ENCODE data around the gene PGS1.
A peak's percentile ranks its signal among the peaks of the same experiment; 100 is the strongest.
"Not testable (repeated sequence)": the region's sequence is repeated elsewhere in the genome, so short reads cannot be mapped to it uniquely, and the experiment has no call there.

PGS1 gene

DNA sequence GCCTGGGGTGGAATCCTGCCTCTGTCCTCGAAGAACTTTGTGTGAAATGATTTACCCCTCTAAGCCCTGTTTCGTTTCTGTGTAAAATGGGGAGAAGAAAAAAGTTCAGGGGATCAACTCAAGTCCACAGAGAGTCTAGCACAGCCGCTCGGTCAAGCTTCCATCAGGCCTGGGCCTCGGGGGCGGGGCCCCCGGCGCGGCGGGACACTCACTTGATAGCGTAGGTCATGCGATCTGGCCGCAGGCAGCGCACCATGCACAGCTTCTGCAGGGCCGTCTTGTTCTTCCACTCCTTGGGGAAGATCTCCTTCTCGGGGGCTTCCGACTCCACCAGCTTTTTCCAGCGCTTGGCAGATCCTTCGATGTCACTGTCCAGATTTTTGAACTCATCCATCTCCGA lies 65.9 kb downstream of the PGS1 start:
- no peak for DNase-seq

DNA sequence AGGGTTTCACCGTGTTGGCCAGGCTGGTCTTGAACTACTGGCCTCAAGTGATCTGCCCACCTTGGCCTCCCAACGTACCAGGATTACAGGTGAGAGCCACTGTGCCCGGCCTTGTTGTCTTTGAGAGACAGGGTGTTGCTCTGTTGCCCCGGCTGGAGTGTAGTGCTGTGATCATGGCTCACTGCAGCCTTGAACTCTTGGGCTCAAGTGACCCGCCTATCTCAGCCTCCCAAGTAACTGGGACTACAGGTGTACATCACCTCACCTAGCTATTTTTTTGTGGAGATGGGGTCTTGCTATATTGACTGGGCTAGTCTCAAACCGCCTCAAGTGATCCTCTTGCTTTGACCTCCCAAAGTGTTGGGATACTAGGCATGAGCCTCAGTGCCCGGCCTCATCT lies 68.4 kb downstream of the PGS1 start:
- DNase-seq: no peak

DNA sequence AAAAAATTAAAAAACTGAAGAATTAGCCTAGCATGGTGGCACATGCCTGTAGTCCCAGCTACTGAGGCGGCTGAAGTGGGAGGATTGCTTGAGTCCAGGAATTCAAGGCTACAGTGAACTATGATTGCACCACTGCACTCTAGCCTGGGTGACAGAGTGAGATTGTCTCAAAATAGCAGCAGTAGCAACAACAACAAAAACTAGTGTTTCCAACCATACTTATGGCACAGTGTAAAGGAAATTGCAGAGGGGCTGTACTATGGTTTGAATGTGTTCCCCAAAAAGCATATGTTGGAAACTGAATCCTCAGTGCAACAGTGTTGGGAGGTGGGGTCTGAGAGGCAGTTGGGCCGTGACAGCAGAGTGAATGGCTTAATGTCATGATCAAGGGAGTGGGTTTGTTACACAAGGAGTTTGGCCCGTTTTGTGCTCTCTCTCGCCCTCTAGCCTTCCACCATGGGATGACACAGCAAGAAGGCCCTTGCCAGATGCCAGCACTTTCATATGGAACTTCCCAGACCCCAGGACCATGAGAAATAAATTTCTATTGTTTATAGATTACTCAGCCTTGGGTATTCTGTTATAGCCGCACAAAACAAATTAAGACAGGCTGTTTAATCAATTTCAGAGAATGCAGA lies 70.0 kb downstream of the PGS1 start:
- no peak for DNase-seq

- DNase-seq: no peak
These were observed 71.6 kb downstream of the PGS1 start for GRCh38 chr17:78449983-78450595.

- no peak for DNase-seq
These were observed 72.4 kb downstream of the PGS1 start for GRCh38 chr17:78450696-78451345.

GRCh38 chr17:78451753-78452152 lies 73.3 kb downstream of the PGS1 start:
- DNase-seq: no peak

- no peak for DNase-seq
These were observed 75.9 kb downstream of the PGS1 start for GRCh38 chr17:78454346-78454745.

DNA sequence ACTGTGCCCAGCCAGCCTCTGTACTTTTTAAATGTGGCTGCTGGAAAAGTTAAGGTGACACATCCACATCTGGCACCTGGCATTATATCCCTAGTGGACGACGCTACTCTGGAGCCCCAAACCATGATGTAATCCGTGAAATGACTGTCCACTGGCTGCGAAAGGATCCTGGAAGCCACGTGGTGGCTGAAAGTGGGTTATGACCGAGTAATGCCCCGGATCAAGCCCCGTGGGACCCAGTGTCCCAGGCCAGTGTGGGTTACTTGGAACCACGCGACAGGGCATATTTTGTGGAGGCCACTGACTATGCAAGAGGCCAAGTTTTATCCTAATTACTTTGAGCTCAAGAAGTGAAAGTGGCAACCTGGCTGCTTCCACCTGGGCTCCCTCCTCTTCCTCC lies 79.6 kb downstream of the PGS1 start:
- peak in 6 of 51 donors; percentile 13 to 43 (median 34) for DNase-seq

GRCh38 chr17:78458736-78459335 lies 80.4 kb downstream of the PGS1 start:
- peak; percentile 16 to 98 (median 85) for DNase-seq

DNA sequence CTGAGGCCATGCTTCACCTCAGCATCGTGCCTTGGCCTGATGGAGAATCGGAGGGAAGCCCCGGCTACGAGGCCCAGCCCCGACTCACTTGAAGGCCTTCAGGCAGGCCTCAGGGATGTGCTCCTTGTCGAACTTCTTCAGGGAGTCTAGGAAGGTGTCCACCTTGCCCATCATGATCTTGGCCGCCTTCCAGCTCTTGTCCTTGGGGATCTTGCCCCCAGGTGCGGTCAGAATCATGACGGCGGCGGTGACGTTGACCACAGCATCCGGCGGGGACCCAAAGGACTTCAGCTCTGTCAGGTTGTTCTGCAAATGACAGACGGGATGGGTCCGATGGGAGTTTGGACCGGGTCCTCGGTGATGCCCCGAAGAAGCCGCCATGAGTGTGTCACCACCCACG lies 81.2 kb downstream of the PGS1 start:
- no peak for DNase-seq

GRCh38 chr17:78460176-78460675 lies 81.8 kb downstream of the PGS1 start:
- no peak for DNase-seq

GRCh38 chr17:78460951-78461798 lies 82.7 kb downstream of the PGS1 start:
- no peak for DNase-seq

DNA sequence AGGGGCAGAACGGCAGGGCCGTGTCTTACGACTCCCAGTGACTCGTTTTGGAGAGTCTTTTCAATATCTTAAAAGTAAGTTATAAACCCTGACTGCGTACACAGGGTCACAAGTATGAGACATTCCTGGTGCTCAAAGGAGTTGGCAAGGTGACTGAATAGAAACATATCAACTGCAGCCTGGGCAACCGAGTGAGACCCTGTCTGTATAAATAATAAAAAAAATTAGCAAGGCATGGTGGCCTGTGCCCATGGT lies 83.3 kb downstream of the PGS1 start:
- DNase-seq: no peak

DNA sequence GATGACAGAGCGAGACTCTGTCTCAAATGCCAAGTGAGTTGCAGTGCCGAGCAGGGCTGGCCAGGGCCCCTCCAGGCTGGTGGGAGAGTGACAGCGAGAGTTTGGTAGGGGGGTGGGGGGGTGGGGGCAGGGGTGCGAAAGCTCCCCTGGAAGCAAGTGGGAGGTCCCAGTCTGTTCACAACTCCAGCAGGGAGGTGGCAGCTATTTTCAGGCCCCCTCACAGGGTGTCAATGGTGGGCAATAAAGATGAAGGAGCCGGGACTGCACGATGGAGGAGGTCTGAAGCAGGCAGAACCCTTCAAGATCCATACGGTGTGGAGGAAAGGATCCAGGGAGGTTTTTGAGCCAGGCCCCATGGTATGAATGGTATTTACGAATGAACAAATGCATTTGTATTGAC lies 83.7 kb downstream of the PGS1 start:
- no peak for DNase-seq

GRCh38 chr17:78466109-78466785 lies 87.8 kb downstream of the PGS1 start:
- DNase-seq: not testable (repeated sequence)

GRCh38 chr17:78466786-78467715 lies 88.6 kb downstream of the PGS1 start:
- DNase-seq: no peak

- DNase-seq: no peak
These were observed 89.9 kb downstream of the PGS1 start for GRCh38 chr17:78468366-78468765.

DNA sequence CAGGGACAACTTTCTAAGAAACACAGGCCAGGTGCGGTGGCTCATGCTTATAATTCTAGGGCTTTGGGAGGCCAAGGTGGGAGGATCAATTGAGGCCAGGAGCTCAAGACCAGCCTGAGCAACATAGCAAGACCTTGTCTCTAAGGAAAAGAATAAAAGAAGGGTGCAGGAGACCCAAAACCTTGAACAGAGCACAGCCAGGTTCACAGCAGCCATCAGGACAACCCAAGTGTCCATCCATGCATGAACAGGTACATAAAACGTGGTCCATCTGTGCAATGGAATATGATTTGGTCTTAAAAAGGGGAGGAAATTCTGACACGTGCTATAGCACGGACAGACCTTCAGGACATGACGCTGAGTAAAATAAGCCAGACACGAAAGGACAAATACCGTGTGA lies 91.0 kb downstream of the PGS1 start:
- no peak for DNase-seq

- no peak for DNase-seq
These were observed 93.2 kb downstream of the PGS1 start for GRCh38 chr17:78471635-78472034.
